K562 (cell line): ENCODE data around the gene MYMX. TPM values are rescaled to one million over a fixed set of nuclear protein-coding genes. Genes with fewer than 3 reads are reported as not detected.

ENCODE experiments used
- ARID2 ChIP-seq: fragments of 450-650 bp; IDR thresholded peaks from 2 replicates; pipeline ENCODE4 v1.6.1; 2017; ENCODE audit warnings: antibody characterized with exemption, mild to moderate bottlenecking
- BACH1 ChIP-seq: fragments of 200-800 bp; sonication (Bioruptor generic); IDR thresholded peaks from 2 replicates; pipeline ENCODE4 v1.6.1; 2016; ENCODE audit warnings: missing genetic modification characterization, missing compliant biosample characterization
- CBX2 ChIP-seq: fragments of 200-600 bp; sonication (generic); IDR thresholded peaks from one replicate; pipeline ENCODE4 v1.6.1; 2012; ENCODE audit warnings: mild to moderate bottlenecking, low read length, inconsistent platforms; ENCODE audit not compliant: insufficient read depth, poor library complexity, severe bottlenecking
- CTCFL ChIP-seq: IDR thresholded peaks from 2 replicates; pipeline ENCODE4 v1.6.1; 2011; ENCODE audit warnings: borderline replicate concordance, low read depth, mild to moderate bottlenecking, moderate library complexity, low read length; ENCODE audit not compliant: insufficient read depth, poor library complexity, severe bottlenecking
- DPF2 ChIP-seq: fragments of 450-650 bp; IDR thresholded peaks from 2 replicates; pipeline ENCODE4 v1.6.1; 2016
- E2F1 ChIP-seq: sonication (generic); formaldehyde crosslinking; IDR thresholded peaks from 2 replicates; pipeline ENCODE4 v1.8.1; 2023; ENCODE audit warnings: mild to moderate bottlenecking, missing genetic modification reagents, moderate library complexity
- HEY1 ChIP-seq: fragments of 250-450 bp; sonication (Bioruptor Pico); IDR thresholded peaks from 2 replicates; pipeline ENCODE4 v1.5.0; 2020; ENCODE audit warnings: mild to moderate bottlenecking, moderate library complexity, borderline replicate concordance
- HMBOX1 ChIP-seq: sonication (generic); IDR thresholded peaks from 2 replicates; pipeline ENCODE4 v1.6.1; 2016
- HNRNPUL1 ChIP-seq: fragments of 200-400 bp; formaldehyde crosslinking; IDR thresholded peaks from 2 replicates; pipeline ENCODE4 v1.6.1; 2017; ENCODE audit warnings: low read length
- KLF10 ChIP-seq: fragments of 250-450 bp; sonication (Bioruptor Pico); IDR thresholded peaks from 2 replicates; pipeline ENCODE4 v1.6.1; 2021; ENCODE audit warnings: matching md5 sums
- KLF6 ChIP-seq: fragments of 250-450 bp; sonication (Bioruptor Pico); IDR thresholded peaks from 2 replicates; pipeline ENCODE4 v1.4.0; 2020; ENCODE audit warnings: mild to moderate bottlenecking, moderate library complexity, borderline replicate concordance
- PBX2 ChIP-seq, 2 experiments: IDR thresholded peaks in 1 of 2; conservative IDR thresholded peaks in 1 of 2; 2 replicates each; pipeline ENCODE4 v1.6.1; 2016; ENCODE audit warnings: low read depth in 2 of 2, mild to moderate bottlenecking in 1 of 2, missing compliant biosample characterization in 1 of 2, missing genetic modification characterization in 1 of 2, moderate library complexity in 1 of 2
- PHF20 ChIP-seq: fragments of 450-650 bp; IDR thresholded peaks from 2 replicates; pipeline ENCODE4 v1.6.1; 2018; ENCODE audit not compliant: partially characterized antibody
- RAD21 ChIP-seq, 2 experiments: fragments of 250-450 bp in 1 of 2; fragments of 450-650 bp in 1 of 2; sonication (Bioruptor Pico) in 1 of 2; formaldehyde crosslinking in 1 of 2; IDR thresholded peaks in 1 of 2; conservative IDR thresholded peaks in 1 of 2; 2 replicates each; pipeline versions ENCODE4 v1.4.0 to v1.8.0; 2020 to 2022; ENCODE audit warnings: mild to moderate bottlenecking in 2 of 2, moderate library complexity in 1 of 2
- RBM22 ChIP-seq: fragments of 200-400 bp; formaldehyde crosslinking; IDR thresholded peaks from 2 replicates; pipeline ENCODE4 v1.6.1; 2018; ENCODE audit warnings: low read length, low read depth; ENCODE audit not compliant: poor library complexity, severe bottlenecking
- SMAD3 ChIP-seq: fragments of 450-650 bp; formaldehyde crosslinking; conservative IDR thresholded peaks from 2 replicates; pipeline ENCODE4 v1.4.0; 2020; ENCODE audit warnings: mild to moderate bottlenecking
- ZBTB7A ChIP-seq: IDR thresholded peaks from 2 replicates; pipeline ENCODE4 v1.6.1; 2011; ENCODE audit warnings: low read depth, mild to moderate bottlenecking, low read length, moderate library complexity, borderline replicate concordance; ENCODE audit not compliant: control insufficient read depth
- ZKSCAN1 ChIP-seq: fragments of 150-350 bp; IDR thresholded peaks from 2 replicates; pipeline ENCODE4 v1.6.1; 2016; ENCODE audit warnings: low read depth, low read length
- ZNF121 ChIP-seq: sonication (generic); formaldehyde crosslinking; conservative IDR thresholded peaks from 2 replicates; pipeline ENCODE4 v1.8.0; 2022; ENCODE audit warnings: missing genetic modification reagents
- ZNF764 ChIP-seq: fragments of 250-450 bp; sonication (Bioruptor Pico); IDR thresholded peaks from 2 replicates; pipeline ENCODE4 v1.4.0; 2020; ENCODE audit warnings: low read depth, mild to moderate bottlenecking, moderate library complexity
- polyA plus RNA-seq, 8 experiments: library from polyadenylated mRNA; depleted of rRNA in 4 of 8; stranded (reverse) in 5 of 8; unstranded in 3 of 8; fragments of >200 nt; fragmentation: Nextera tagmentation in 2 of 8; fragmentation: Illumina TruSeq in 1 of 8; extraction: Ambion mirVana in 2 of 8; extraction: Trizol in 1 of 8; gene quantifications; 2 replicates each; pipeline versions ENCODE4 v1.2.1 to v1.2.3, GENCODE V29; 2011 to 2014; ENCODE audit warnings: inconsistent platforms in 1 of 8, missing spikeins in 1 of 8
- total RNA-seq, 7 experiments: library from RNA; depleted of rRNA in 6 of 7; stranded (reverse); fragments of >200 nt in 6 of 7; fragmentation: Illumina TruSeq in 2 of 7; extraction: Trizol in 2 of 7; gene quantifications; 2 replicates each; pipeline versions ENCODE4 v1.2.1 to v1.2.3, GENCODE V29; 2011 to 2021; ENCODE audit warnings: low replicate concordance in 1 of 7

The MYMX gene
- total and polyA plus RNA-seq, 9 of the 15 experiments (the other 6 are each of a cell fraction or from before 2014, with no cell fraction given), result 0.12 TPM; not detected in 8

GRCh38 chr6:44225579-44226325 lies 9.0 kb downstream of the MYMX start (continued):
- TF ChIP-seq PBX2 (CRISPR knock-in tag; IDR thresholded peaks at IDR 0.05; ENCODE audit: low read depth) (no peak), PBX2 (tag; conservative IDR thresholded peaks at IDR 0.05; ENCODE audit: low read depth) (no peak), DPF2 (peak; percentile 94), CBX2 (no peak), RBM22 (no peak), CTCFL (no peak), HEY1 (CRISPR knock-in tag) (no peak), PHF20 (no peak), BACH1 (tag) (no peak), KLF10 (CRISPR knock-in tag) (0 out of 2 replicates have a peak, but pooled peaks have one; percentile 14), RAD21 (CRISPR knock-in tag; conservative IDR thresholded peaks at IDR 0.05 in 1 of 2, IDR thresholded peaks at IDR 0.05 in 1 of 2) (peak in 1 of 2 experiments; percentile 3; a peak in 1 of 4 replicates), ZBTB7A (peak; percentile 55; the same call in 1 of the 2 replicates), ZNF121 (CRISPR knock-in tag) (no peak), ZKSCAN1 (peak; percentile 53; the same call in 1 of the 2 replicates), ARID2 (no peak), HMBOX1 (no peak), E2F1 (CRISPR knock-in tag) (no peak; the same call in 1 of the 2 replicates), HNRNPUL1 (no peak), ZNF764 (CRISPR knock-in tag) (no peak), KLF6 (CRISPR knock-in tag) (no peak), SMAD3 (peak; percentile 71; the same call in 1 of the 2 replicates)
